HG03060 (cell line): ENCODE measurements around the gene POLA1.

Experiments used
- ATAC-seq: cut with Tn5 transposase; IDR thresholded peaks from one replicate; pipeline ENCODE4 v1.9.1; 2021; ENCODE audit warnings: low read depth, moderate number of reproducible peaks; ENCODE audit not compliant: unreplicated experiment

The POLA1 gene

GRCh38 chrX:25020391-25020904 lies 326.7 kb downstream of the POLA1 start:
- ATAC-seq, result no peak

- ATAC-seq, result no peak
Measured at GRCh38 chrX:25020905-25021449, 327.3 kb downstream of the POLA1 start.

DNA sequence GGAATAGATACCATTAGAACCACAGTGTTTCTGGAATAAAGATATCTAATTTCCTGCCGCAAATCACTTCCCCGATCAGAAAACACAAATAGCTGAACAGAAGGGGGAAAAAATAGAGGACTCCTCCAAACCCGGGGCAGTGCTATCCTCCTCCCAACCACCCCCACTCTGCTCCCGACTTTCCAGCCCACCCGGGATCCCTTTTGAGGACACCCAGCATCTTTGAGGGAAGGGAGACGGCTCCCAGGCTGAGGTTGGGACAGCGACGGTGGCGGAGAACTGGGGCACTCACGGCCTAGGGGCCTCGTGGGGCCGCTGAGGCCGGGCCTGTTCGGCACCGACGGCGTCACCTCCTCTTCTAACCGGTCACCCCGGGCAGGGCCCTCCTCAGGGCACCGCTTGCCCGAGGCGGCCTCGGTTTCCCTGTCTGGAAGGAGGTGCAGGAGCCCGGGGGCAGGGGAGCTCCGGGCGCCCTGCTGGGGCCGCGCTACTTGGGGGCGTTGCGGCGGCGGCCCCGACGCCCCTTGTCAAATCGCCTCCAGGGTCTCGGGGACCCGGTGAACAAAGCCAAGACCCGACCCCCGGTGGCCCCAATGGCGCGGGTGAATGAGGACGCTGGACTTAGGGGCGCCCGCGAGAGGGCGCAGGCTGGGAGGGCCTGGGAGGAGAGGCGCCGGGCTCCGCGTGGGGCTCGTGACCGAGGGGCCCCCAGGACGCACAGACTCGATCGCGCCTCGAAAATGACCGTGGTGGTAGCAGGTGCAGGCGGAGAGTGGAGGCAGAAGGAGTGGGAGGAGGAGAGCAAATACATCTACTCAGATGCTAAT lies 329.0 kb downstream of the POLA1 start:
- no peak for ATAC-seq

- no peak for ATAC-seq
Measured at GRCh38 chrX:25023908-25024307, 330.2 kb downstream of the POLA1 start.

DNA sequence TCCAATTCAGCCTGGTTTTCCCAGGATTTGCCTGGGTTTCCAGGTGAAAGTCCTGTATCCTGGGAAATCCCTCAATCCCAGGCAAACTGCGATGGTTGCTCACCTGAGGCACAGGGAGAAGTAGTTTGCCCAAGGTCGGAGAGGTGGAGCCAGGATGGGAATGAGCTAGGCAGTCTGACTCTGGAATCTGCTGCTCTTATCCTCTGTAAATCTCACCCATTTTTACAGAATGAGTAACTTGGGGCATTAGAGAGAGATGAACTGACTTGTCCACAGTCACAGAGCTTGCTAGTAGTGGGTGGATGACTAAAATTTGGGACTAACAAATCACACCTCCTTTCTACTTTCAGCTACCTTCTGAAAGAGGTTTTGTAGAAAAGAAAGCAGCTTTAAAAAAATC lies 331.9 kb downstream of the POLA1 start:
- no peak for ATAC-seq

GRCh38 chrX:25026576-25026975 lies 332.9 kb downstream of the POLA1 start:
- ATAC-seq, result no peak

GRCh38 chrX:25028726-25029125 lies 335.0 kb downstream of the POLA1 start:
- no peak for ATAC-seq

GRCh38 chrX:25029288-25029825 lies 335.6 kb downstream of the POLA1 start:
- no peak for ATAC-seq

GRCh38 chrX:25034889-25035288 lies 341.2 kb downstream of the POLA1 start:
- ATAC-seq, result no peak

DNA sequence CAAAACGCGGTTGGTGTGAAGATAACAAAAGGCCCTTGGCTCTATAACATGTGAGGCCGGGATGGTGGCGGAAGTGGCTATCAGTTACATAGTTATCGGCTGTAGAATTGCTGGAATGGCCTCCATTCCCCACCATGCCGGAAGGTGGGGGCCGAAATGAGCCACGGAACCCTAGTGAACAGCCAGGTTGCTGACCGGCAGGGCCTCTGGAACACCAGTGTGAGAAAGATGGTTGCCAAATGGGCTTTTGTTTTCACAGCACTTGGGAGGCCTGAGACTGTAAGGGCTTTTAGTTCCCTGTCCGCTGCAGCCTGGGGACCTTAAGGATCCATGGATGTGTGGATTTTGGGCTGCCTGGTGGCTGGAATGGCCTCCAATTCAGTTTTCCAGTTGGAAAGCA lies 345.3 kb downstream of the POLA1 start:
- no peak for ATAC-seq

- ATAC-seq, result no peak
Measured at GRCh38 chrX:25043192-25043591, 349.5 kb downstream of the POLA1 start.
